D721Med (cell line): Measurements from ENCODE around the gene TNFAIP8L3.
A peak's percentile ranks its signal among the peaks of the same experiment; 100 is the strongest.

Experiments
- DNase-seq: peaks from one replicate; pipeline ENCODE4 v3.0.0; 2011; ENCODE audit warnings: low spot score; ENCODE audit not compliant: insufficient read length
- FAIRE-seq: peaks from 2 replicates; lab custom pipeline; 2011; peaks lifted over from hg19 to GRCh38; lab: Jason Lieb, UNC
- TF ChIP-seq, protein P1 (sequence below): IDR thresholded peaks from 2 replicates; pipeline ENCODE4 v1.5.1; 2012; ENCODE audit warnings: mild to moderate bottlenecking, control low read depth; ENCODE audit not compliant: insufficient read depth; ENCODE audit errors: missing control alignments

The TNFAIP8L3 gene

DNA sequence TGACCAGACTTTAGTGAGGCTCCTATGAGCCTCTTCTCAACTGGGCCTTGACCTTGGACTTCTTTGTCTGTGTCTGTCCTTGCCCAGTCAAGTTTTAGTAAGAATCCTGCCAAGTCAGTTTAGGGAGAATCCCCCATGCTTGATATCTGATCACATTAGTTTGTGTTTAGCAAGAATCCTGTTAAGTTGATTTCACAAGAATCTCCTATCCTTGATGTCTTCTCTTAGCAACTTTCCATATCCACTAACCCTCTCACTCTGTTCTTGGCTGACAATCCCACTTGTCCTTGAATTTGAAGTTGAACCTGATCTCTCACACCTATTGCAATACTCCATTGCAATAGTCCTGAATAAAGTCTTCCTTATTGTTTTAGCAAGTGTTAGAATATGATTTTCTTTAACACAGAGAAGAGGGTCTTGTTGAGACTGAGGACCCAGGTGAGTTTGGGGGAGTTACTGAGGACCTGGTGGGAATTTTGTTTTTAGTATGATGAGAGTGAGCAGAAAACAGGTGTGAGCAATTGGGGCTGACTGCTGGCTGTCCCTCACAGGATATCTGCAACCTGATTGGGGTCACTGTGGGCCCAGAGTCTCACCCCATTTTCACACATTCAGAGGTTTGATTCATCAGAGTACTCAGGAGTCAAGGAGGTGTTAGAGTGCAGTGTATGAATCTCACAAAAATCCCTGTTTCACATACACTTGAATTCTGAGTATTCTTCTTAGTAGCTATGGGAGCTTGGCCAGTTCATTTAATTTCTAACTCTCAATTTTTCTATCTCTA is 39.9 kb upstream of the TNFAIP8L3 start:
- TF ChIP-seq, protein P1, sequence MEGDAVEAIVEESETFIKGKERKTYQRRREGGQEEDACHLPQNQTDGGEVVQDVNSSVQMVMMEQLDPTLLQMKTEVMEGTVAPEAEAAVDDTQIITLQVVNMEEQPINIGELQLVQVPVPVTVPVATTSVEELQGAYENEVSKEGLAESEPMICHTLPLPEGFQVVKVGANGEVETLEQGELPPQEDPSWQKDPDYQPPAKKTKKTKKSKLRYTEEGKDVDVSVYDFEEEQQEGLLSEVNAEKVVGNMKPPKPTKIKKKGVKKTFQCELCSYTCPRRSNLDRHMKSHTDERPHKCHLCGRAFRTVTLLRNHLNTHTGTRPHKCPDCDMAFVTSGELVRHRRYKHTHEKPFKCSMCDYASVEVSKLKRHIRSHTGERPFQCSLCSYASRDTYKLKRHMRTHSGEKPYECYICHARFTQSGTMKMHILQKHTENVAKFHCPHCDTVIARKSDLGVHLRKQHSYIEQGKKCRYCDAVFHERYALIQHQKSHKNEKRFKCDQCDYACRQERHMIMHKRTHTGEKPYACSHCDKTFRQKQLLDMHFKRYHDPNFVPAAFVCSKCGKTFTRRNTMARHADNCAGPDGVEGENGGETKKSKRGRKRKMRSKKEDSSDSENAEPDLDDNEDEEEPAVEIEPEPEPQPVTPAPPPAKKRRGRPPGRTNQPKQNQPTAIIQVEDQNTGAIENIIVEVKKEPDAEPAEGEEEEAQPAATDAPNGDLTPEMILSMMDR: no peak
- no peak for DNase-seq
- no peak for FAIRE-seq

DNA sequence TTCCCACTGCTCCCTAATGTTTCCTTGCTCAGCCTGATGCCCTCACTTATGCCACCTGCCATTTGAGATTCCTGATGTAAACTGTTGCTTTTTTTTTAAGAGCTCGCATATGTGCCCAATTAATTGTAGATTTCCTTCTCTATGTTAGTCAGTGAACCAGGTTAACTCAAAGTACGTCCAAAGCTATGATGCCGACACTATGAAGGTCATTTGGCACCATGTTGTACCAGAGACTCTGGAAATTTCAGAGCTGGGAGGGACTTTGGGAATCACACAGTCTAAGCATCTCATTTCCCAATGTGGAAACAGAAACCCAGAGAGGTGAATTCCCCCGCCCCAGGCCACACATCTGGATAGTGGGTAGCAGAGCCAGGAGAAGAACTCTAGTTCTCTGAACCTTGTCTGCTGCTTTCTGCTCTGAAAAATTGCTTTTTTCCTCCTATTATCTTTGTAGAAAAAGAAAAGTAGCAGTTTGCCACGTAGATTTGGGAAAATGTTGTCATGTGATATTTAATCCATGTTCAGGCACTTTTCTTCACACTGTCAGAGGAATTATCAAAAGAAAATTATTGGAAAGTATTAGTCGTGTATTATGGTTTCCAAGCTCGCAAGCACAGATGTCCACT is 38.5 kb upstream of the TNFAIP8L3 start:
- no peak for FAIRE-seq
- TF ChIP-seq, protein P1: no peak
- no peak for DNase-seq

DNA sequence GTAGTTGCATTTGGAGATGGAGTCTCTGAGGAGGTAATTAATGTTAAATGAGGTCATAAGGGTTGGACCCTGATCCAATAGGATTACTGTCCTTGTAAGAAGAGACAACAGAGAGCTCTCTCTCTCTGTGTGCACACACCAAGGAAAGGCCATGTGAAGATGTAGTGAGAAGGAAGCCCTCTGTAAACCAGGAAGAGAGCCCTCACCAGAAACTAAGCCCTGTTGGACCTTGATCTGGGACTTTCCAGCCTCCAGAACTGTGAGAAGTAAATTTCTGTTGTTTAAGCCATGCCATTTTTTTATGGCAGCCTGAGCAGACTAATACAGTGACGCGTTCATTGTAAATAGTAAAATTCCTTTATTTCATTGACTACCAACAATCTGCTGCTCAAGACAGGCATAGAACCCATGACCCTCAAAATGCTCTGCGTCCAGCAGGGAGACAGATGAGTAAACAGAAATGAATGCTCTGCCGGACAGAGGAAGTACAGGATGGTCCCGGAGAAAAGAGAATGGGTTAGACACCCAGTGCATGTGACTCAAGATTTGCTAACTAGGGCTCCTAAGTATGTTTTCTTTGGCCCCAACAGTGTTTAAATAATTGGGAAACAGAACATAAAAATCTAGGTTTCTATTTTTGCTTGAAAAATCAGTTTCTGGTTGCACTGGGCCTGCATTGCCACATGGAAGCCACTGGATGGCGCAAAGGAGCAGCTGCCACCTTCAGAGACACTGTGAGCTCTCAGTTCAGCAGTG is 37.9 kb upstream of the TNFAIP8L3 start:
- TF ChIP-seq, protein P1: peak; percentile 62
- DNase-seq (no peak), FAIRE-seq (no peak)

DNA sequence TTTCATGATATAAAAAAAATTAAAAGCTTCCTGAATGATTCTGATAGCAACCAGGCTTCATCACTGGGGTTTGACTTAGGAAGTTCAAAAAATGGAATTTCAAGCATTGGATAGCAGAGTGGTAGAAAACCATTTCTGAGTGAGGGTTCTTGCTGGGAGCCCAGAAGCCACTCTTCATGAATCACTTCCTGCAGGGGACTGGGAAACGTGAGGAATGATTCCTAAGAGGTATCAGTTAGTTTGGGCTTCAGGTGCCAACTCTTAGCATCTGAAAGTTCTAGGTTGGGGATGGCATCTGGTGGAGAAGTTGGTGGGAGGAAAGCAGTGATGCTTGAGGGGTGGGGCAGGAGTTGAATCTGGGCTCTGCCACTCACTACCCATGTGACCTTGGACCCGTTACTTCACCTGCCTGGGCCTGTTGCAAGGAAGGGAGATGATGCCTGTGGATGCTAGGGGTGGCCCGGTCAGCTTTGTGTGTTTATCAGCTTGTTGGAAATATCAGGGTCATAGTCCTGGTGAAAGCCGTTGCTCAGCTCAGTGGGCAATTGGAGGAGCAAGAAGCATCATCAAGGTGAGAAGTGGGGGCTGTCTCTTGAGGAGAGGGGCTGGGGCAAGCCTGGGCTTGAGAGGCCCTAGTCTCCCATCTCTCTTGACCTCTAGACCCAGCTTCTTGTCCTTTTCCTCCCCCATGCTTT is 37.0 kb upstream of the TNFAIP8L3 start:
- FAIRE-seq (no peak), DNase-seq (no peak)
- TF ChIP-seq, protein P1: no peak

DNA sequence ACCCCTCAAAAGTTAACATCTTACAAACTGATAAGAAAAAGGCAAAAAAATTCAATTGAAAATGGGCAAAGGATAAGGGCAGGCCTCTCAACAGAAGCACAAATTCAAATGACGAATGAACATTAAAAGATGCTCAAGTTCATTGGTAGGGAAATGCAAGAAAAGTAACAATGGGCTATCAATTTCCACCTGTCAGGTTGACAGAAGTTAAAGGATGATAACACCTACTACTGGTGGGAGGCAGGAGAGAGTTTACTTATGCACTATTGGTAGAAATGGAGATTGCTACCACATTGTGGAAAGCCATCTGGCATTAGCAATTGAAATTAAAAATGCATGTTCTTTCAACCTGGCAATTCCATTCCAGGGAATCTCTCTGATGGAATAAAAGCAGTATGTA is 35.6 kb upstream of the TNFAIP8L3 start:
- TF ChIP-seq, protein P1: no peak
- DNase-seq: no peak
- FAIRE-seq: no peak

DNA sequence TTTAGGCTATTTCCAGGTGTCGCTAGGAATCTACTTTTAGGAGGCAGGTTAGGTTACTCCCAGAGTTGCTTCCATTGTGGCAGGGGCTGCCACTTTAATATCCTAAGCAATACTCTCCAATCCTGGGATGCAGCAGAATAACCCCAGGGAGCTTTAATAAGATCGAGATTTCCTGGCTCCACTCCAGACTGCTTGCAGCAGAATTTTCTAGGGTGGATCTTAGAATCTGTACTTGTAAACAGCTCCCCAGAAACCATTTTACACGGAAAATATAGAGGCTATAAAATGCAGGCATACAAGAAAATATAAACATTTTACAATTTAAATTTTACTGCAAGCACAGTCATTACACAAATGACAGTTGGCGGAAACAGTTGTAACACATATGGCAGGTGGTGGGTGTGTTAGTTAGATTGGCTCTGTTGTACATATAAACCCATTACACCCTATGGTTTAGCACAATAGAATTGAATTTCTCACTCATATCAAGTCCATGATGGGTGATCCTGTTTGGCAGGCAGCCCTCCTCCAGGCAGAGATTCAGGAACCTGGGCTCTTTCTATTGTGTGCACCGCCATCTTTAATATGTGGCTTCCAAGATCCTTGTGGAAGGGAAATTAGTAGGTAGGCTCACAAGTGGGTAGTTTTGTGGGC is 35.0 kb upstream of the TNFAIP8L3 start:
- TF ChIP-seq, protein P1: no peak
- FAIRE-seq (no peak), DNase-seq (no peak)
